Activated CD4-positive, alpha-beta T cell treated with anti-CD3 and anti-CD28 coated beads for 48 hours (primary cell): Measurements from ENCODE around the gene TOP1.
A peak's percentile ranks its signal among the peaks of the same experiment; 100 is the strongest.
"Not testable (repeated sequence)": the region's sequence is repeated elsewhere in the genome, so short reads cannot be mapped to it uniquely, and the experiment has no call there.

ENCODE experiments used
- DNase-seq: peaks from one replicate; pipeline ENCODE4 v3.0.0-alpha.2; 2020

The TOP1 gene

DNA sequence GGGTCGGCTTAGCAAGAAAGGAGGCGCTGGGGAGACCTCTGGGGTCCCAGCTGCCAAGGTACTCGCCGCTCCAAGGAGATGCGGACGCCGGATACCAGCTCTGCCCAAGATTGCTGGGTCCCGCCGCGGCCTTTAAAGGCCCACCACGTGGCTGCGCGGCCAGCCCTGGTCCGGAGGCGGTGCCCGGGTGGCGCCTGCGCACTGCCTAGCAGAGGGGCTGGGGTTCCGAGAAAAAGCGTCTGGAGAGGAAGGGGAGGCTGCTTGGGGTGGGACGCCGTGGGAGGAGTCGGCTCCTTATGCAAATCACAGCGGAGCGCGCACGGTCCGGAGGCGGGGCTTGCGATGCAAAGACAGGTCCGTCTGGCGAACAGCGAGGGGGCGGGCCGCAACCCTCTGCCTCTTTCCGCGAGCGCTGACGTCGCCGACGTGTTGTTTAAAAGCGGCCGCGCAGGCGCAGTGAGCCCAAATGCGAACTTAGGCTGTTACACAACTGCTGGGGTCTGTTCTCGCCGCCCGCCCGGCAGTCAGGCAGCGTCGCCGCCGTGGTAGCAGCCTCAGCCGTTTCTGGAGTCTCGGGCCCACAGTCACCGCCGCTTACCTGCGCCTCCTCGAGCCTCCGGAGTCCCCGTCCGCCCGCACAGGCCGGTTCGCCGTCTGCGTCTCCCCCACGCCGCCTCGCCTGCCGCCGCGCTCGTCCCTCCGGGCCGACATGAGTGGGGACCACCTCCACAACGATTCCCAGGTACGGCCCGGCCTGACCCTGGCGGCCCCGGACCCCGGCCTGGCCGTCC, at the start of gene TOP1:
Gene TOP1, plus strand, starts transcription at position 464 of the 791 bp plus-strand sequence. Its CDS starts 246 bp downstream, at position 710.
- DNase-seq, result peak; percentile 100

DNA sequence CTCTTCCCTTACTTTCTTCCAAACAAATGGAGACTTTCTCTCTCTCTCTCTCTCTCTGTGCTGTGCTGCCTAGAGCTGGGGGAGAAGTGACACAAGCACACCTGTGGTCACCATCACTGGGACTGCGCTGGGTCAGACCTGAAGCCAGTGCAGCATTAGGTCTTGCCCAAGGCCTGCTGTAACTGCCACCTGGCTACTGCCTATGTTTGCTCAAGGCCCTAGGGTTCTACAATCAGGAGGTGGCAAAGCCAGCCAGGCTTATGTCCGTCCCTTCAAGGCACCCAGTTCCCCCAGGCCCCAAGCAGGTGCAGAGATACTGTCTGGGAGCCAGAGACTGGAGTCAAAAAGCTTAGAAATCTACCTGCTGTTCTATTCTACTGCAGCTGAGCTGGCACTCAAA, 49.4 kb upstream of the TOP1 start:
- DNase-seq, result no peak

DNA sequence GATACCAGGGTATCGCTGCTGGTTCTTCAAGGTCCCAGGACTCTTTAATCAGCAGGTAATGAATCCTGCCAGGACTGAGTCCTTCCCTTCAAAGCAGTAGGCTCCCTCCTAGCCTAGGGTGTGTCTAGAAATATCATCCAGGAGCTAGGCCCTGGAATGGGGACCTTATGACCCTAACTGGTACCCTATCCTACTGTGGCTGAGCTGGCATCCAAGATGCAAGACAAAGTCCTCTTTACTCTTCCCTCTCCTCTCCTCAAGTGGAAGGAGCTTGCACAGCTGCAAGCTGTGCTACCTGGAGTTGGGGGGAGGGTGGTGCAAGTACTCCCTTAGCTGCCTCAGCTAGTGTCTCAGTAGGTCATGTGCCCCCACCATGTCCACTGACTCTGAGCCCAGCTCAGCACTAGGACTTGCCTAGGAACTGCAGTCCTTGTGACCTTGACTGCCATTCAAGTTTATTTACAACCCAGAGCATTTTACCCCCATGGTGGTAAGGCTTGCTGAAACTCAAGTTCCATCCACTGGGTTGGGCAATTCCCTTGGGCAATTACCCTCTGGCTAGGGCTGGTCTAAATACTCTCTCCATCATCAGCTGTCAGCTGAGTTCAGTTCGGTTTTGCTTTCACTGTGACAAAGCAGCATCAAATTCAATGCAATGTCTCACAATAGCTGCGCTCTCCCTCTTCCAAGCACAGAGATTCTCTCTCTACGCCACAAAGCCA, 48.4 kb upstream of the TOP1 start:
- DNase-seq, result no peak

DNA sequence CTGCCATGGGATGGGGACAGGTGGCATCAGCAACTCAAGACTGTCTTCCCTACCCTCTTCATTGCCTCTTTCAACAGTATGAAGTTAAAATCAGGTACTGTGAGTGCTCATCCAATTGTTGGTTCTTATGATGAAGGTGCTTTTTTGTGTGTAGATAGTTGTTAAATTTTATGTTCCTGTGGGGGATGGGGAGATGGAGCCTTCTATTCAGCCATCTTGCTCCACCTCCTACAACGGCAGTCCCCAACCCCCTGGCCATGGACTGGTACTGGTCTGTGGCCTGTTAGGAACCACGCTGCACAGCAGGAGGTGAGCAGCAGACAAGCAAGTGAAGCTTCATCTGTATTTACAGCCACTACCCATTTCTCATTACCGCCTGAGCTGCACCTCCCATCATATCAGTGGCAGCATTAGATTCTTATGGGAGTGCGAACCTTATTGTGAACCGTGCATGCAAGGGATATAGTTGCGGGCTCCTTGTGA, 47.8 kb upstream of the TOP1 start:
- no peak for DNase-seq

DNA sequence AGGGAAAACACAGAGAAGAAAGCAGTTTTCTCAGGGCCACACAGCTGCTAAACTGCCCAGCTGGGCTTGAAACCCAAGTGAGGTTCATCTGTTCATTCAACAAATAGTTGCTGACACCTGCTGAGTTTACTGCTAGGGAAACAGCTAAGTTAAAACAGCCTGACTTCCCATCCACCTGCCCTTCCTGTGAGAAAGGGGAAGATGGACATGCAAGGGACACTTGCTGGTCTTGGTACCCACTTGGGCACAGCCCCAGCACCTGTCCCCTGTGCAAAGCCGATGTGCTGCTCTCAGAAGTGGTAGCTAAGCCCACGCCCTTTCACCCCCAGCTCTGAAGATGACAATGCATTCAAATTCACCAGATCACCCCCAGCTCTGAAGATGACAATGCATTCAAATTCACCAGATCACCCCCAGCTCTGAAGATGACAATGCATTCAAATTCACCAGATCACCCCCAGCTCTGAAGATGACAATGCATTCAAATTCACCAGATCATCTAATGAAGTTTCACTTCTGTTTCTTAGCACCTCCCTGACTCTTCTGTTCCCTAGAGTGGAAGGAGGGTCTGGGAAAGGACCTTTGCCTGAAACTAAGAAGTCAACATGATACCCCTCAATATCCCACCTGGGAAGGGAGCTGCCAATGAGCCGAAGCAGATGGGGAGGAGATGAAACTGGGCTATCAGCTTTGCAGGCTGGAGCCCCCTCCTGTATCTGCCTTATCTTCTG, 46.0 kb upstream of the TOP1 start:
- DNase-seq, result no peak

DNA sequence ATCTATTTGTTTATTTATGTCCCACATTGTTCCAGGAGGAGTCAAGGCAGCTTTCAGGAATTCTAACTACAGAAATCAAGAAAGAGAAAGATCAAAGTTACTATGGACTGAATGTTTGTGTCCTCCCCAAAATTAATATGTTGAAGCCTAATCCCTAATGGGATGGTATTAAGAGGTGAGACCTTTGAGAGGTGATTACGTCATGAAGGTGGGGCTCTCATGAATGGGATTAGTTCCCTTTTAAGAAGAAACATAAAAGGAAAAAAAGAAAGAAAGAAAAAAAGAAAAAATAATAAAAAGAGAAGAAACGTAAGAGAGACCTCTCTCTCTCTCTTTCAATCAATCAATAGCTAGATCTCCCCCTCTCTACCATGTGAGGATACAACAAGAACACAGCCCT, 44.7 kb upstream of the TOP1 start:
- DNase-seq, result no peak

DNA sequence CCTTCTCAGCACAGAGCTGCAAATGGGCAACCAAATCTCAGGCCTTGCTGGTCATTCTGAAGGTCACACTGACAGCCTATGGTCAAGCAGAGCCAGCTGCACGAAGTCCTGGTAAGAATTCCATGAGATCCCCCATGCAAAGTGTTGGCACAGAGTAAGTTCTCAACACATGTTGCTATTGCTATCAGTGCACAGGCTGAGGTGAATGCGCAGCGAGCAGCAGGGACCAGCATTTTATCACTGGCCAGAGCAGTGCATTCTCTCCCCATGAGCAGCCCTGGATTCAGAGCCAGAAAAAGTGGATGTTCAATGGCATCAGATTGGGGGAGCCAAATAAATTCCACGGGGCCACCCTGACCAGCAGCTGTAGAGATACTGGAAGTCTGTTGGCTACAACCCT, 44.1 kb upstream of the TOP1 start:
- DNase-seq, result no peak

DNA sequence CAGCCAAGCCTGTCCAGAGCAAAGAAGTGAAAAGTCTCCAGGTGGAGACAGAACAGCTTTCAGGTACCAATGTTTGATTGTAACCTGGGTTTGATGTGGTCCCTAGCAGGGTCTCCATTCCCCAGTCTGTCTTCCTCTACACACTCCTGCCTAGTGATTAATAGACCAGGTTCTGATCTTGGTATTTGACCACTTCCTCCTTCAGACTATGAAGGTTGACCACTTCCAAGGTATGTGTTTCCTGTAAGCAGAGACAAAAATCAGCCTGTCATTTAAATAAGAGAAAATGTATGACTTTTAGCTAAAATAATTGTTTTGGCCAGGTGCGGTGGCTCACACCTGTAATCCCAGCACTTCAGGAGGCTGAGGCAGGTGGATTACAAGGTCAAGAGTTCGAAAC, 41.8 kb upstream of the TOP1 start:
- DNase-seq, result no peak

DNA sequence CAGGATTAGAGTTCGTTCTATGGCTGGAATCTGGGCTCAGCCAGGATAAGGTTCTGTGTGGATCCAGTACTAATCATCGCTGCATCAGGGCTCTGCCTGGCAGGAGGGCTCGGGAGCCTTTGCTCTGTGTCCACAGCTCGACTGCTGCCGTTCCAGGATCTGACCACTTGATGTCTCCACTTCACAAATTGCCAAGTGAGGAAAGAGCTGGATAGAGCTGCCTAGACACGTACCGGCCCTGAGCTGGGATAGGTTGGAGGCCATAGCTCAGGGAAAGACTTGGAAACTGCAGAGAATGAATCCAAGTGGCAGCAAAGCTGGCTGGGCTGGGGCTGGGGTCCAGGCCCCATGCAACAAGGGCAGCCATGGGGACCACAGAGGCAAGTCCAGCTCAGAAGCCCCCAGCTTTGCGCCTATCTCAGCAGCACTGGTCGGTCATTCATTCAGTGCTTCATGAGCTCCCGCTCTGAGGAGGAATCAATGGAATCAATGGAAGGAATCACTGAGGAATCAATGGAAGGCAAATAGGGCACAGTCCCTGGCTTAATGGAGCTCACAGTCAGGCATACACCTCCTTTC, 38.0 kb upstream of the TOP1 start:
- peak; percentile 83 for DNase-seq

DNA sequence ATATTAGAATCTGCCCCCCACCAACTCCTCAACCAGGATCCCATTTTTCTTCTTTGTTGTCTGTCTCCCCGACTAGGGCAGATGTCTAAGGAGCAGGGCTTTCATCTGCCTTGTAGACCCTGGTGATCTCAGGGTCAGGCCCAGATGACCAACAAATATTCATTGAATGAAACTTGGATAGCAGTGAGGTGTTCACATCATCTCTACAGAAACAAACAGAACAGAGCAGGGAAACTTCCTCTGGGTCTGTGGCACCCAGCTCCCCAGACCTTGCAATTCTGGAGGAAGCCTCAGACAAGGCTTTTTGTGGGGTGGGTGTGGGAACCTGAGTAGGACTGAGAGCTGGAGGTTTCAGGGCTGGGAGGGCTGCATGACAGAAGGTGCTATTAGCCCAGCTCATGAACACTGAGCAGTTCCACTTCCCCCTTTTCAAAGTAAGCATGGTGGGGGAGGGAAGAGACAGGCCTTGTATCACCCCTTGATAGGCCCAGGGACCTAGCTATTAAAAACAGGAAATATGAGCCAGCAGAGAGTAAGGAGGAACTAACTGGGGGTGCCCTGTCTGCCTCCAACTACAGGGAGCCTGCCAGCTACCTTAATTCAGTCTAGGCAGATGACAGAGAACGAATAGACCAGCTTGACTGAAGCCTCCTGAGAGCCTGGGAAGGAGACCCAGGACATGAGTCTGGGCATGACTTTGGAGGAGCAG, 37.3 kb upstream of the TOP1 start:
- DNase-seq, result peak; percentile 15

DNA sequence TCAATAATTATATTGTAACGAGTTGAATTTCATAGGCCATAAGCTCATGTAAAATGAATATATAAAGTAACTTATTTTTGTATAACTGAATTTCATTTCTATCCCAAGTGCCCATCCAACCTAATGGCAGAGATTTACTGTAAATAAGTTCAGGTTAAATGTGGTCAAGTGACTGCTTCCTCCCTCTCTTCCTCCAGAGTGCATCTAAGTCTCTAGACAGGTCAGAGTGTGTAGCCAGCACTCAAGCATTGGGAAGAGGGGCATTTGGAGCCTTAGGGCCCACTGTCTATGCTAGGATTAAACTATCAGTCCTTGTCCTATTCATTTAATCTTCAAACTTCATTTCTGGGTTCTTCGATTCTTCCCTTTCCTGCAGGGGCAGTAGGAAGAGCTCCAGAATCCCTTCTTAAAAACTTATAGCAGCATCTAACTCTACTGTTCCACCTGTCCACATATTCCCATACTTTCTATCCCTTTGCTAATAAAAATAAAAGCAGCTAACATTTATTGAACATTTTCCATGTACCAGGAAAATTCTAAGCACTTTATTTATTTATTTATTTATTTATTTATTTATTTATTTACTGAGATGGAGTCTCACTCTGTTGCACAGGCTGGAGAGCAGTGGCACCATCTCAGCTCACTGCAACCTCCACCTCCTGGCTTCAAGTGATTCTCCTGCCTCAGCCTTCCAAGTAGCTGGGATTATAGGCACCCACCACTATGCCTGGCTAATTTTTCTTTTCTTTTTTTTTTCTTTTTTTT, 36.1 kb upstream of the TOP1 start:
- DNase-seq, result no peak

DNA sequence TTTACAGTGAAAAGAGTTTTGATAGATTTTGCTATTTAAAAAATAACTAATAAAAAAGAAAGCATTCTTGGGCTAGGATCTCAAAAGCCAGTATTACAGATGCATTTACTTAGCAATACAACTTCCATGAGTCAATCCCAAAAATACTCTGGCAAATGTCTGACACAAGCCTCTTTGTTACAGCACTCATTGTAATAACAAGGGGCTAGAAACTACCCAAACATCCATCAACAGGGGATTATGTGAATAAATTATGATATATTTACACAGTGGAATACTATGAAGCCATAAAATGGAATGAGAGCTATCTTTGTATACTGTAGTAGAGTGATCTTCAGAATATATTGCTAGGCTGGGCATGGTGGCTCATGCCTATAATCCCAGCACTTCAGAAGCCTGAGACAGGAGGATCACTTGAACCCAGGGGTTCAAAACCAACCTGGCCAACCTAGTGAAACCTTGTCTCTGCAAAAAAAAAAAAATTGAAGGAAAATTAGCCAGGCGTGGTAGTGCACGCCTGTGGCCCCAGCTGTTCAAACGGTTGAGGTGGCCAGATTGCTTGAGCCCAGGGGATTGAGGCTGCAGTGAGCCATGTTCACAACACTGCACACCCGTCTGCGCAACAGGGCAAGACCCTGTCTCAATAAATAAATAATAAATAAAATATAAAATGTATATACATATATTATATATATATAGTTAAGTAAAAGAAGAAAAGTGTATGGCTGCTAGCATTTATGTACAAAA, 34.7 kb upstream of the TOP1 start:
- no peak for DNase-seq

DNA sequence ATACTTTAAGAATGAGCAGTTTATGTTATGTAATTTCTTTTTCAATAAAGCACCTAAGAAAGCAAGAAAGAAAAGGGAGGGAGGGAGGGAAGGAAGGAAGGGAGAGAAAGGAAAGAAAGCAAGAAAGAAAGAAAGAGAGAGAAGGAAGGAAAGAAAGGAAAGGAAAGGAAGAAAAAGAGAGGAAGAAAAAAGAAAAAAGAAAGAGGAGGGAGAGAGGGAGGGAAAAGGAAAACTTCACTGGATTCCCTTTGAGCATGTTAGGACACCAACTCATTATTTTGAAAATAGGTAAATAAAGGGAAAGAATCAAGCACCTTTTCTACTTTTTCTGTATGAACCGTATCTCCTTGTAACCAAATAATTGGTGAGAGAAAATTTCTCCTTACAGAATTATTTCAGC, 32.3 kb upstream of the TOP1 start:
- no peak for DNase-seq

DNA sequence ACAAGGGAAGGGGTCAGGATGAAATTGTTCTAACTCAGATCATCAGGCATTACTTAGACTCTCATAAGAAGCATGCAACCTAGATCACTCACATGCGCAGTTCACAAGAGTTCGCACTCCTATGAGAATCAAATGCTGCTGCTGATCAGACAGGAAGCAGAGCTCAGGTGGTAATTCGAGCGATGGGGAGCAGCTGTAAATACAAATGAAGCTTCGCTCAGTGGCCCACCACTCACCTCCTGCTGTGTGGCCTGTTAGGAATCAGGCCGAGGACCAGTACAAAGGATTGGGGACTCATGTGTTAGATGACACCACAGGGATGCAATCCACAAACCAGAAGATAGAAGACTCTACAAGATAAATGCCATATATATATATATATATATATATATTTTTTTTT, 31.5 kb upstream of the TOP1 start:
- no peak for DNase-seq

DNA sequence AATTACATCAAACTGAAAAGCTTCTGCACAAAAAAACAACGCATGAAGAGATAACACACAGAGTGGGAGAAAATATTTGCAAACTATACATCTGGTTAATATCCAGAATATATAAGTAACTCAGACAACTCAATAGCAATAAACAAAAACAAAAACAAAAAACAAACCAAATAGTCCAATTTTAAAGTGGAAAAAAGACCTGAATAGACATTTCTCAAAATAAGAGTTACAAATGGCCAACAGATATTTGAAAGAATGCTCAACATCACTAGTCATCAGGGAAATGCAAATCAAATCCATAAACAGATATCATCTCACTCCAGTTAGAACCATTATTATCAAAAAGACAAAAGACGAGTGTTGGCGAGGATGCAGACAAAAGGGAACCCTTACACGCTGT, 28.8 kb upstream of the TOP1 start:
- DNase-seq, result no peak

DNA sequence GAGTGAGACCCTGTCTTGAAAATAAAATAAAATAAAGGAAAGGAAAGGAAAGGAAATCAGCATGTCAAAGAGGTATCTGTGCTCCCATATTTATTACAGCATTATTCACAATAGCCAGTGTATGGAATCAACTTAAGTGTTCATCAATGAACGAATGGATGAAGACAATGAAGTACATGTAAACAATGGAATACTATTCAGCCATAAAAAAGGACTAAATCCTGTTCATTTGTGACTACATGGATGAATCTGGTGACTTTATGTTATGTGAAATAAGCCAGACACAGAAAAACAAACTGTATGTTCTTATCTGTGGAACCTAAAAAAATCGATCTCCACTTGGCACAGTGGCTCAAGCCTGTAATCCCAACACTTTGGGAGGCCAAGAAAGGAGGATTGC, 28.0 kb upstream of the TOP1 start:
- DNase-seq, result no peak

DNA sequence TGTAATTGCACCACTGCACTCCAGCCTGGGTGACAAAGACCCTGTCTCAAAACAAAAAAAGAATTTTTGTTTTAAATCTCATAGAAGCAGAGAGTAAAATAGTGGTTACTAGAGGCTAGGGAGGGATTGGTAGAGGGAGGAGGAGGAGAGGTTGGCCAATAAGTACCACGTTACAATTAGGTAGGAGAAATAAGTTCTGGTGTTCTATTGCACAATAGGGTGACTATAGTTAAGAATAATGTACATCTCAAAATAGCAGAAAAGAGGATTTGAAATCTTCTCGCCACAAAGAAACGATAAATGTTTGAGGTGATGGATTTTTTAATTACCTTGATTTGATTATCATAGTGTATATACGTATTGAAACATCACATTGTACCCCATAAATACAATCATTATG, 27.1 kb upstream of the TOP1 start:
- no peak for DNase-seq

DNA sequence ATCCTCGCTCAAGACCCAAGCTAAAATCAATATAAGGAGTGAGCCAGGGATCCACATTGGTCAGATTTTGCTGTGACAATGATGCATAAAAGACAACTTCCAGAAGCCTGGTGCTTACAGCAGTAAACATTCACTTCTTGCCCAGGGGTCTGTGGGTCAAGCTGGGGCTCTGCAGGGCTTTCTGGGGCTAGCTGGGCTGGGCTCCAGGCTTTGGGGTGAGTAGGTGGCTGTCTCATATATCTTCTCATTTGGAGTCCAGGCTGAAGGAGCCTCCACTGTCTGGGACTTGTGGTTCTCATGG, 25.8 kb upstream of the TOP1 start:
- no peak for DNase-seq

DNA sequence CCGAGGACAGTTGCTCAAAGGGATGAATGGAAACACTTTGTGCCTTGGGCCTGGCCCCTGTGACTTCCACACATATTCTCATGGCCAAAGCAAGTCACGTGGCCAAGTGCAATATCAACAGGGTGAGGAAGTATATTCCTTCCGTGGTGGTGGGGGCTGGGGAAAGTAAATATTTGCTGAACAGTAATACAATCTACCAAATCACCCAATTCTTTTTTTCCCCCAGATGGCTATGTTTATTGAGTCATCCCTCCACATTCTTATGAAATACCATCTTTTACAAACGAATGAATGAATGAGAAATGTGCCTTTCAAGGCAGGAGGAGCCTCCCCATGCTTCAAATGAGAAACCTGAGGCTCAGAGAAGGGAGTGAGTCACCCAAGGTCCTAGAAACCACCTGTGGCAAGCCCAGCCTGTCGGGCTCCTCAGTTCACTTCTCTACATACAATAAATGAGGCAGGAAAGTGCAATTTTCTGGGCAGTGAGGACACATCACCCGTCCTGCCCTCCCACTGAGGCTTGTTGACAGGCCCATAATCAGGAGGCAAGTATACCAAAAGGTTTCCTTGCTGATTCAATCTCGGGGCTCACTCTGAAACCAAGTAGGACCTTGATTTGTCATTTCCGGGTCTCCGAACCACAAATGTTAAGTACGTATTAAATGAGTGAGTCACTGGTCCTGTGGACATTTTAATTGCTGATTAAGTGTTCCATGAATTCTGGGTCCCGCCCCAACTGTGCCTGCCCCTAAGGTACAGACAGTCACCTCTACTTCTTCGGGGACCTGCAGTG, 25.3 kb upstream of the TOP1 start:
- peak; percentile 81 for DNase-seq

DNA sequence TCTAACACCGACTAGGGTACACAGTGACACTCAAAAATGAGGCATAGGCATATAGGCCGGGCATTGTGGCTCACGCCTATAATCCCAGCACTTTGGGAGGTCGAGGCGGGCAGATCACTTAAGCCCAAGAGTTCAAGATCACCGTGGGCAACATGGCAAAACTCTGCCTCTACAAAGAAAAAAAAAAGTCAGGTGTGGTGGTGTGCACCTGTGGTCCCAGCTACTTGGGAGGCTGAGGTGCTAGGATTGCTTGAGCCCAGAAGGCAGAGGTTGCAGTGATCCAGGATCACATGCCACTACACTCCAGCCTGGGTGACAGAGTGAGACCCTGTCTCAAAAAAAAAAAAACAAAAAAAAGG, 24.7 kb upstream of the TOP1 start:
- DNase-seq, result not testable (repeated sequence)
